ENCODE measurements around the gene SRXN1. TPM values are rescaled to one million over a fixed set of nuclear protein-coding genes. Genes with fewer than 3 reads are reported as not detected.
A peak's percentile ranks its signal among the peaks of the same experiment; 100 is the strongest.
"Not testable (repeated sequence)": the region's sequence is repeated elsewhere in the genome, so short reads cannot be mapped to it uniquely, and the experiment has no call there.

The SRXN1 gene
- total RNA-seq, 2 donors from 2014 or later, result 8.7 to 12.7 TPM

DNA sequence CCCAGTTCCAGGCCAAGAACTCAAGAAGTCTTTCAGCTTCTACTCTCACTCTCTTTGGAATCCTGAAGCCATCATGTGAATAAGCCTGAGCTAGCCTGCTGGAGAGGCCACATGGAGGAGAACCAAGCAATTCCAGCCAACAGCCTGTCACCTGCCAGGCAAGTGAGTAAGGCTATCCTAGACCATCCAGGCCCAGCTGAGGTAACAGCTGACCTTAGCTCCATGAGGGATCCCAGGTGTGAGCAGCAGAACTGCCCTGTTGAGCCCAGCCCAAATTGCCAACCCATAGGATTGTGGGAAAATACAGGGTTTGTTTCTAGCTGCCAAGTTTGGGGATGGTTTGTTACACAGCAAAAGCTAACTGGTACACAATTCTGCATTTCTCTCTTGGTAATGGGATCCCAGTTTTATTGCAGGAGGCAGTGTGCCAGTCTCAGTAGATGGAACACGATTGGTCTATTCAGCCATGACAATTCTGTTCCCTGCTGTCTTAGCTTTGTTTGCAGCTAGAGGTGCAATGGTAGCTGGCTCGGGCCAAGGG is 5.5 kb downstream of the SRXN1 start:
- Mint-ChIP-seq H3K9me3 (no peaks in the 10 kb centered on the region), H3K27ac (peak overlapping the region in 1 of 2 donors; percentile 21), H3K36me3 (peaks cover 11 to 17% of the 10 kb centered on the region in 2 donors)
- ATAC-seq (no peak), DNase-seq (ENCODE audit: low spot score in 2 of 2) (no peak)

- DNase-seq (ENCODE audit: low spot score in 2 of 2) (no peak), ATAC-seq (no peak)
- H3K9me3 Mint-ChIP-seq, result no peaks in the 10 kb centered on the region
- H3K36me3 Mint-ChIP-seq, result peaks cover 11 to 16% of the 10 kb centered on the region in 2 donors
- peak overlapping the region in 1 of 2 donors; percentile 21 for H3K27ac Mint-ChIP-seq
These were observed 6.1 kb downstream of the SRXN1 start for GRCh38 chr20:646868-647233.

- H3K27ac Mint-ChIP-seq, result no peak overlapping the region
- H3K36me3 Mint-ChIP-seq, result peaks cover 10 to 11% of the 10 kb centered on the region in 2 donors
- no peak for ATAC-seq
These were observed 6.7 kb downstream of the SRXN1 start for GRCh38 chr20:646107-646867.

GRCh38 chr20:645318-646106 is 7.5 kb downstream of the SRXN1 start:
- Mint-ChIP-seq H3K9me3 (no peaks in the 10 kb centered on the region), H3K27ac (no peak overlapping the region), H3K36me3 (peaks cover 10 to 11% of the 10 kb centered on the region in 2 donors)
- DNase-seq (ENCODE audit: low spot score in 2 of 2), result peak; percentile 74 to 83
- ATAC-seq, result peak; percentile 86 to 87

More at GRCh38 chr20:646107-646867, 6.7 kb downstream of the SRXN1 start:
- DNase-seq (ENCODE audit: low spot score in 2 of 2), result no peak
- no peaks in the 10 kb centered on the region for H3K9me3 Mint-ChIP-seq

DNA sequence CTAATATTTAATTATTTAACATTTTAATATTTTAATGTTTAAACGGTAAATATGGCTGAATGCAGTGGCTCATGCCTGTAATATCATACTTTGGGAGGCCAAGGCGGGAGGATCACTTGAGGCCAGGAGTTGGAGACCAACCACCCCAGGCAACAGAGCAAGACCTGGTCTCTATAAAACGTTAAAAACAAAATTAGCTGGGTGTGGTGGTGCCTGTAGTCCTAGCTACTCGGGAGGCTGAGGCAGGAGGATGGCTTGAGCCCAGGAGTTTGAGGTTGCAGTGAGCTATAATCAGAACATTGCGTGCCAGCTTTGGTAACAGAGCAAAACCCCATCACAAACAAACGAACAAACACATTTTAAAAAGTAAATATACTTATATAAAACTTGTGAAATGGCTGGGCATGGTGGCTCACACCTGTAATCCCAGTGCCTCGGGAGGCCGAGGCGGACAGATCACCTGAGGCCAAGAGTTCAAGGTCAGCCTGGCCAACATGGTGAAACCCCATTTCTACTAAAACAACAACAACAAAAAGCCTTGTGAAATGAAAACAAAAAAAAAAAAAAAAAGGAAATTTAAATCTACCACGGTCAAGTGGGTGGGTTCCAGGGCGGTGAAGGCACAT is 8.2 kb downstream of the SRXN1 start:
- DNase-seq (ENCODE audit: low spot score in 2 of 2), result no peak
- H3K9me3 Mint-ChIP-seq, result no peaks in the 10 kb centered on the region
- H3K27ac Mint-ChIP-seq, result no peak overlapping the region
- peaks cover 10 to 11% of the 10 kb centered on the region in 2 donors for H3K36me3 Mint-ChIP-seq
- ATAC-seq, result no peak

GRCh38 chr20:642398-643174 is 10.4 kb downstream of the SRXN1 start:
- H3K9me3 Mint-ChIP-seq, result no peaks in the 10 kb centered on the region
- no peak for ATAC-seq

GRCh38 chr20:642013-642397 is 11.0 kb downstream of the SRXN1 start:
- H3K36me3 Mint-ChIP-seq, H3K9me3 Mint-ChIP-seq: not testable (repeated sequence)

More at GRCh38 chr20:642398-643174, 10.4 kb downstream of the SRXN1 start:
- H3K36me3 Mint-ChIP-seq, result peaks cover 0 to 1% of the 10 kb centered on the region in 2 donors
- H3K27ac Mint-ChIP-seq, result no peak overlapping the region
- no peak for DNase-seq (ENCODE audit: low spot score in 2 of 2)

DNA sequence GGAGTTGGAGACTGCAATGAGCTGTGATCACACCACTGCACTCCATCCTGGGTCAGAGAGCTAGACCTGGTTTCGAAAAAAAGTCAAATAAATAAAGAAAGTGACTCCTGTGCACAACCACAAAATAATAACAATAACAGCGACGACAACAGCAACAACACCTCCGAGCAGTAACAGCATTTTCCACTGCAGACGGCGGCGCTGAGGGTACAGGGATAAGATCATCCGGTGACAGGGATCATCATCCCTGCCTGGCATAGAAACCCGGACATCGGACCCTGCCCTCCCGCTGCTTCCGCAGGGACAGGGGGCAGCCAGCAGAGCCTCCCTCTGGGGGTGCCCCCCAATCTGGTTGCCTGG is 11.5 kb downstream of the SRXN1 start:
- H3K27ac Mint-ChIP-seq, result peak overlapping the region in 1 of 2 donors; percentile 57

More at GRCh38 chr20:642013-642397, 11.0 kb downstream of the SRXN1 start:
- not testable (repeated sequence) for ATAC-seq; DNase-seq (ENCODE audit: low spot score in 2 of 2); H3K27ac Mint-ChIP-seq

GRCh38 chr20:640674-641515 is 12.1 kb downstream of the SRXN1 start:
- Mint-ChIP-seq H3K36me3 (no peaks in the 10 kb centered on the region), H3K9me3 (no peaks in the 10 kb centered on the region), H3K27ac (no peak overlapping the region)
- ATAC-seq (no peak), DNase-seq (ENCODE audit: low spot score in 2 of 2) (no peak)

More for the DNA sequence above, 11.5 kb downstream of the SRXN1 start:
- no peaks in the 10 kb centered on the region for H3K36me3 Mint-ChIP-seq
- DNase-seq (ENCODE audit: low spot score in 2 of 2) (no peak), ATAC-seq (no peak)
- no peaks in the 10 kb centered on the region for H3K9me3 Mint-ChIP-seq

GRCh38 chr20:638579-638978 is 14.4 kb downstream of the SRXN1 start:
- H3K36me3 Mint-ChIP-seq, result no peaks in the 10 kb centered on the region
- DNase-seq (ENCODE audit: low spot score in 2 of 2) (no peak), ATAC-seq (no peak)
- H3K9me3 Mint-ChIP-seq, result no peaks in the 10 kb centered on the region
- no peak overlapping the region for H3K27ac Mint-ChIP-seq

DNA sequence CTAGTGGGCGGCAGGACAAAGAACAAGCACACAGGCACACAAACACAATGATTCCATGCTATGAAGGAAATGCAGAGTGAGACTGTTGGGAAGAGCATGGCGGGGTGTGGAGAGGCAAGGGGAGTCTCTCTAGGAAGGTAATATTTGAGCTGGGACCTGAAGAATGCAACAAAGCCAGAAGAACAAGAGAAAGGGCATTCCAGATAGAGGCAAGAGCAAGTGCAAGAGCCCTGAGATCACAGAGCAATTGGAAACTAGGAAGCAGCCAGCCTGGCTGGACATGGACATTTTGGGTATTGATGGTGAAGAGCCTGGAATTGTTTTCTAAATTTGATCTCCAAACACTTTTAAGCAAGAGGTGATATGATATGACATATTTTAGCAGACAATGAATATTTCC is 15.4 kb downstream of the SRXN1 start:
- DNase-seq (ENCODE audit: low spot score in 2 of 2) (no peak), ATAC-seq (no peak)
- Mint-ChIP-seq H3K27ac (no peak overlapping the region), H3K36me3 (no peaks in the 10 kb centered on the region), H3K9me3 (no peaks in the 10 kb centered on the region)

GRCh38 chr20:635893-636338 is 17.1 kb downstream of the SRXN1 start:
- no peak for DNase-seq (ENCODE audit: low spot score in 2 of 2)
- Mint-ChIP-seq H3K27ac (no peak overlapping the region), H3K36me3 (no peaks in the 10 kb centered on the region), H3K9me3 (no peaks in the 10 kb centered on the region)
- no peak for ATAC-seq

DNA sequence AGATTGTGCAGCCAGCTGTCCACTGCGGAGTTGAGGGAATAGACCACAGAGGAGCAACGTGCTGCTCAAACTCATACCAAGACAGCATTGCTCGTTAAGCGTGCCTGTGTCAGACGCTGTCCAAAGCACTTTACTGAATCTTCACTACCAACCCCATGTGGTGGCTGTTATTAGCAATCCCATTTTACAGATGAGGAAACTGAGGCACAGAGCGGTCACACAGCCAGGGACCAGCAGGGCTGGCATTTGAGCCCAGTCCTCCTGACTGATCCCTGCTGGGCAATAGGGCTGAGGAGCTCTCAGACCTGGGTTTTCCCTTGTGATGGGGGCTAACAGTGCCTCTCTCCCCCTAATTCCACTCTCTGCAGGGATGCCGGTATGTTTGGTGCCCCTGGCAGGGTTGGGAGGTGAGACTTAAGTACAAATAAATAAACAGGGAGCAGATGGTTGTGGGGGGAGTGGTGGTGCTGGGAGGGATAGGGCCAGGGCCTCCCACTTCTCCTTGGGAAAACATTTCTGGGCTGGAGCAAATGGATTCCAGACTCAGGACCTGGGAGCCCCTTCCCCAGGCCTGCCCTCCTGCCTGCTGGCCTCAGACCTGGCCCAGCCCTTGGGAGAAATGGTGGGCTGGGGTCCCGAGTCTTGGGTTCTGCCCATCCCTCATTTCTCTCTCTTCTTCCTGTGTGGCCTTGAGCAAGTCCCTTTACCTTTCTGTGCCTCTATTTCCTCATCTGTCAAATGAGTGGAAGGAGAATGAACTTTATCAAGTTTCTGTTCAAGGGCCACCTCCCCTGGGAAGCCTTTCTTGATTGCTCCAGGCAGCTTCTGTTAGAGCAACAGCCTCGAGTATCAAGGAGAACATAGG is 17.7 kb downstream of the SRXN1 start:
- no peaks in the 10 kb centered on the region for H3K9me3 Mint-ChIP-seq
- DNase-seq (ENCODE audit: low spot score in 2 of 2), result no peak
- no peak for ATAC-seq
- no peaks in the 10 kb centered on the region for H3K36me3 Mint-ChIP-seq
- H3K27ac Mint-ChIP-seq, result no peak overlapping the region

DNA sequence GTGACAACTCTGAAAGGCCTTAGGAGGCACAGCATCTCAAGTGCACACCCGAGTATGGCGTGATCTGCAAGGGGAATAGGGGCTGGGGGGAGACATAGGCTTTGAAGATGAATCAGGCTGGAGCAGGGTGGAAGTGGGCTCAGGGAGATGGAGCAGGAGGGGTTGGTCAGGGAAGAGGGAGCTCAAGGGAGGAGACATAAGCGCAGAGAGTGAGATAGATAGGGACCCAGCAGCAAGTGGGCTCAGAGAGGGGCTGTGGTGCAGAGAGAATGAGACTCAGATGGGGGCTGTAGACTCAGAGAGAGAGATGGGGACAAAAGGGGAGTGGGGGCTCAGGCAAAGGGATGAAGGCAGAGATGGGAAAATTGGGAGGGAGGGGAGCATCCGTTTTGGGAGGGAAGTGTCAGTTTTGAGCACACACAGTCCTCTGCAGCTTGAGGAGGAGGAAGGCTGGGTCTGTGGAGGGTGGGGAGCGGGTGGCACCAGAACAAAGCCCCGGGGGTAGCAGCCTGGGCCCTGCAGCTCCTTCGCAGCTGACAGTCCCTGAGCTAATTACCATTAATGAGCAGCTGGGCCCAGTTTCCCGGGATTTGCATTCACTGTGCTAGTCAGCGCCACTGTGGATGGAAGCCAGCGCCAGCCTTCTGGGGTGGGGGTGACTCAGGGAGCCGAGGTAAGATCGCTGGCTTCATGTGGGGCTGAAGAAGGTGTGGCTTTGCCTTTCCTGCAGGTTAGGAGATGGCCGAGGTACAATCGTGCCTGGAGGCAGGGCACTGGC is 18.7 kb downstream of the SRXN1 start:
- no peak for DNase-seq (ENCODE audit: low spot score in 2 of 2)
- H3K27ac Mint-ChIP-seq, result no peak overlapping the region
- ATAC-seq, result no peak
- H3K9me3 Mint-ChIP-seq, result no peaks in the 10 kb centered on the region
- H3K36me3 Mint-ChIP-seq, result no peaks in the 10 kb centered on the region

Measured in activated naive CD4-positive, alpha-beta T cell treated with anti-CD3 and anti-CD28 coated beads, Interleukin-2, amount 50 U/mL, for 72 hours (primary cell).